SU-DHL-6 (cell line): ENCODE measurements around the gene SLITRK6.

Source experiments
- H2AFZ ChIP-seq: fragments of 200-600 bp; sonication (generic); 2 replicates; pipeline ENCODE4 v1.6.1; 2014; ENCODE audit warnings: low read depth, mild to moderate bottlenecking, moderate library complexity, mixed read lengths, antibody characterized with exemption, low read length; ENCODE audit not compliant: severe bottlenecking
- H3F3A ChIP-seq: fragments of 200-600 bp; shearing (Covaris generic); 2 replicates; pipeline ENCODE4 v1.6.0; 2016; ENCODE audit warnings: antibody characterized with exemption, mild to moderate bottlenecking; ENCODE audit not compliant: insufficient read depth
- H3K27ac ChIP-seq: fragments of 200-600 bp; sonication (generic); 2 replicates; pipeline ENCODE4 v1.5.1; 2016; ENCODE audit warnings: low read depth, mild to moderate bottlenecking, low read length, moderate library complexity, mixed read lengths
- H3K27me3 ChIP-seq: fragments of 200-600 bp; sonication (generic), shearing (Covaris generic); 2 replicates; pipeline ENCODE4 v1.6.0; 2014; ENCODE audit warnings: mild to moderate bottlenecking, low read length
- H3K36me3 ChIP-seq: fragments of 200-600 bp; sonication (generic); 2 replicates; pipeline ENCODE4 v1.6.1; 2014; ENCODE audit warnings: mild to moderate bottlenecking, low read length, mixed read lengths
- H3K4me2 ChIP-seq: fragments of 300-600, 200-600 bp; shearing (Covaris generic), sonication (generic); 2 replicates; pipeline ENCODE4 v1.6.0; 2014; ENCODE audit warnings: low read length, low read depth, mild to moderate bottlenecking; ENCODE audit not compliant: poor library complexity, severe bottlenecking
- H3K4me3 ChIP-seq: fragments of 200-600 bp; sonication (generic); 2 replicates; pipeline ENCODE4 v1.5.1; 2014; ENCODE audit warnings: antibody characterized with exemption, low read length, mild to moderate bottlenecking, mixed read lengths; ENCODE audit not compliant: insufficient read depth, poor library complexity, severe bottlenecking
- H3K79me2 ChIP-seq: fragments of 200-600 bp; sonication (generic); 2 replicates; pipeline ENCODE4 v1.6.1; 2014; ENCODE audit warnings: mild to moderate bottlenecking, low read length, moderate library complexity; ENCODE audit not compliant: insufficient read depth
- H3K9ac ChIP-seq: fragments of 200-600 bp; sonication (generic); 2 replicates; pipeline ENCODE4 v1.7.0; 2014; ENCODE audit warnings: mild to moderate bottlenecking, low read length
- H3K9me2 ChIP-seq: fragments of 200-600 bp; sonication (generic); replicated peaks from 2 replicates; pipeline ENCODE4 v1.6.1; 2014; ENCODE audit warnings: low read length; ENCODE audit not compliant: insufficient read depth
- H3K9me3 ChIP-seq: fragments of 200-600 bp; sonication (generic); 2 replicates; pipeline ENCODE4 v1.6.1; 2014; ENCODE audit warnings: low read length, mixed read lengths; ENCODE audit not compliant: insufficient read depth
- H4K20me1 ChIP-seq: fragments of 200-600 bp; sonication (generic); 2 replicates; pipeline ENCODE4 v1.6.1; 2014; ENCODE audit warnings: low read depth, mild to moderate bottlenecking, antibody characterized with exemption, low read length, moderate library complexity, mixed read lengths
- EZH2phosphoT487 ChIP-seq: fragments of 200-600 bp; sonication (generic), shearing (Covaris generic); conservative IDR thresholded peaks from 2 replicates; pipeline ENCODE4 v1.6.1; 2018; ENCODE audit warnings: mild to moderate bottlenecking, antibody characterized with exemption, low read length, moderate library complexity, mixed read lengths
- TF ChIP-seq, protein P1 (sequence below): fragments of 200-600 bp; sonication (generic); IDR thresholded peaks from one replicate; pipeline ENCODE4 v1.5.1; 2017; ENCODE audit warnings: antibody characterized with exemption, mild to moderate bottlenecking, low read length, moderate library complexity; ENCODE audit not compliant: insufficient read depth, poor library complexity, severe bottlenecking

The SLITRK6 gene

DNA sequence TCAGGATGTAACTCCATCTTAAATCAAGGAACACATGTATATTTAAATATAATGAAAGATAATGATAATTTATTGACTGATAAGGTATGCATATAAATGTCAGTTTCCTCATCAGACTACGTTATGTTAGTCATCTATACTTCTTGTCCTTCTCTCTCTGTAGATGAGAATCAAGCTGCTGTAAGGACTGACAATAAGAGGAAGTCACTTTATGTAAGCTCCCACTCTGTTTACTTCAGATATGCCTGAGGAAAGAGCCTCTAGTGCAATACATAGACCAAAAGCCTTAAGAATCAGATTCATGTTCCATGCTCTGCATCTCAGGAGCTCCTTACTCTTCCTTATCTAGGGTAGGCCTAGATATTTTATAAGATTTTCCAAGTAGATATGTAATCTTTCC, 9.6 kb upstream of the SLITRK6 start:
- no peaks in the 10 kb centered on the region for H3K36me3 ChIP-seq
- no peak overlapping the region for H3K4me2 ChIP-seq
- no peaks in the 10 kb centered on the region for H3K9me2 ChIP-seq
- H3K9me3 ChIP-seq = no peaks in the 10 kb centered on the region
- H4K20me1 ChIP-seq = no peaks in the 10 kb centered on the region
- TF ChIP-seq EZH2phosphoT487 = no peak
- TF ChIP-seq, protein P1, sequence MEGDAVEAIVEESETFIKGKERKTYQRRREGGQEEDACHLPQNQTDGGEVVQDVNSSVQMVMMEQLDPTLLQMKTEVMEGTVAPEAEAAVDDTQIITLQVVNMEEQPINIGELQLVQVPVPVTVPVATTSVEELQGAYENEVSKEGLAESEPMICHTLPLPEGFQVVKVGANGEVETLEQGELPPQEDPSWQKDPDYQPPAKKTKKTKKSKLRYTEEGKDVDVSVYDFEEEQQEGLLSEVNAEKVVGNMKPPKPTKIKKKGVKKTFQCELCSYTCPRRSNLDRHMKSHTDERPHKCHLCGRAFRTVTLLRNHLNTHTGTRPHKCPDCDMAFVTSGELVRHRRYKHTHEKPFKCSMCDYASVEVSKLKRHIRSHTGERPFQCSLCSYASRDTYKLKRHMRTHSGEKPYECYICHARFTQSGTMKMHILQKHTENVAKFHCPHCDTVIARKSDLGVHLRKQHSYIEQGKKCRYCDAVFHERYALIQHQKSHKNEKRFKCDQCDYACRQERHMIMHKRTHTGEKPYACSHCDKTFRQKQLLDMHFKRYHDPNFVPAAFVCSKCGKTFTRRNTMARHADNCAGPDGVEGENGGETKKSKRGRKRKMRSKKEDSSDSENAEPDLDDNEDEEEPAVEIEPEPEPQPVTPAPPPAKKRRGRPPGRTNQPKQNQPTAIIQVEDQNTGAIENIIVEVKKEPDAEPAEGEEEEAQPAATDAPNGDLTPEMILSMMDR = no peak
- H3K9ac ChIP-seq = no peak overlapping the region
- no peak overlapping the region for H3K27ac ChIP-seq
- H3K27me3 ChIP-seq = no peaks in the 10 kb centered on the region
- no peaks in the 10 kb centered on the region for H3K79me2 ChIP-seq
- no peaks in the 10 kb centered on the region for H3F3A ChIP-seq
- no peak overlapping the region for H2AFZ ChIP-seq
- H3K4me3 ChIP-seq = no peak overlapping the region

GRCh38 chr13:85806553-85807175, 7.4 kb upstream of the SLITRK6 start:
- H4K20me1 ChIP-seq = no peaks in the 10 kb centered on the region
- no peaks in the 10 kb centered on the region for H3K9me3 ChIP-seq
- H3K27me3 ChIP-seq = no peaks in the 10 kb centered on the region
- H3K4me3 ChIP-seq = no peak overlapping the region
- no peak for TF ChIP-seq EZH2phosphoT487
- TF ChIP-seq, protein P1 = peak; percentile 57
- H2AFZ ChIP-seq = no peak overlapping the region
- H3K9me2 ChIP-seq = no peaks in the 10 kb centered on the region
- H3K4me2 ChIP-seq = no peak overlapping the region
- no peaks in the 10 kb centered on the region for H3F3A ChIP-seq
- no peak overlapping the region for H3K27ac ChIP-seq
- no peak overlapping the region for H3K9ac ChIP-seq
- no peaks in the 10 kb centered on the region for H3K79me2 ChIP-seq
- no peaks in the 10 kb centered on the region for H3K36me3 ChIP-seq

GRCh38 chr13:85798556-85798955, 663 bp downstream of the SLITRK6 start:
- Histone ChIP-seq H3K9me2 (no peaks in the 10 kb centered on the region), H4K20me1 (no peaks in the 10 kb centered on the region), H3K4me2 (no peak overlapping the region), H2AFZ (no peak overlapping the region), H3K36me3 (no peaks in the 10 kb centered on the region), H3K27me3 (no peaks in the 10 kb centered on the region), H3K9ac (no peak overlapping the region), H3K9me3 (no peaks in the 10 kb centered on the region), H3K27ac (no peak overlapping the region), H3K4me3 (no peak overlapping the region), H3F3A (no peaks in the 10 kb centered on the region), H3K79me2 (no peaks in the 10 kb centered on the region)
- TF ChIP-seq, protein P1 = no peak
- no peak for TF ChIP-seq EZH2phosphoT487
